Measurements from ENCODE around the gene LHFPL3.

GRCh38 chr7:104328970-104329825 lies 795 bp downstream of the LHFPL3 start:
- TF ChIP-seq CTCF (conservative IDR thresholded peaks at IDR 0.05; ENCODE audit: low read depth, low read length) = no peak
- TF ChIP-seq EZH2 (IDR thresholded peaks at IDR 0.05; ENCODE audit: borderline replicate concordance, low read depth, low read length, poor library complexity, severe bottlenecking) = peak; percentile 86

Data from A673 (cell line).